H1 (cell line): ENCODE measurements around the gene LIPA. TPM values are rescaled to one million over a fixed set of nuclear protein-coding genes. Genes with fewer than 3 reads are reported as not detected.

Source experiments
- CTCF ChIA-PET: fragments of 300-600 bp; sonication (Branson Sonifier 250); formaldehyde crosslinking; loops from one replicate; lab custom pipeline; 2021; ENCODE audit not compliant: partially characterized antibody; lab: Charles Lee
- POLR2A ChIA-PET: fragments of 300-600 bp; sonication (Branson Sonifier 250); formaldehyde crosslinking; loops from one replicate; lab custom pipeline; 2021; ENCODE audit warnings: inconsistent platforms; ENCODE audit not compliant: partially characterized antibody; lab: Charles Lee
- DNase-seq, 2 experiments: peaks; one replicate each; pipeline versions ENCODE4 v3.0.0 to v3.0.0-alpha.2; 2010 to 2022; ENCODE audit warnings: low spot score in 2 of 2, low read depth in 1 of 2, mixed read lengths in 1 of 2
- FAIRE-seq: peaks from 2 replicates; lab custom pipeline; 2011; peaks lifted over from hg19 to GRCh38; lab: Jason Lieb, UNC
- H2AFZ ChIP-seq: 2 replicates; pipeline ENCODE4 v1.8.1; 2012; ENCODE audit warnings: low read length, inconsistent platforms
- H2AK5ac ChIP-seq: 2 replicates; pipeline ENCODE4 v1.6.1; 2013; ENCODE audit warnings: low read depth, low read length
- H2BK120ac ChIP-seq: replicated peaks from 2 replicates; pipeline ENCODE3; 2013; ENCODE audit warnings: low read depth, low read length, inconsistent platforms
- H2BK12ac ChIP-seq: 2 replicates; pipeline ENCODE4 v1.6.1; 2013; ENCODE audit warnings: low read depth, low read length
- H2BK15ac ChIP-seq: 2 replicates; pipeline ENCODE4 v1.6.1; 2013; ENCODE audit warnings: low read length
- H2BK20ac ChIP-seq: 2 replicates; pipeline ENCODE4 v1.6.1; 2013; ENCODE audit warnings: low read length
- H2BK5ac ChIP-seq: 2 replicates; pipeline ENCODE4 v1.6.1; 2013; ENCODE audit warnings: low read depth, low read length
- H3K14ac ChIP-seq: 2 replicates; pipeline ENCODE4 v1.6.1; 2013; ENCODE audit warnings: inconsistent platforms; ENCODE audit not compliant: insufficient read length
- H3K18ac ChIP-seq: 2 replicates; pipeline ENCODE4 v1.6.1; 2013; ENCODE audit warnings: low read length; ENCODE audit errors: extremely low read depth
- H3K23ac ChIP-seq: 2 replicates; pipeline ENCODE4 v1.6.1; 2013; ENCODE audit warnings: inconsistent platforms; ENCODE audit not compliant: insufficient read length
- H3K23me2 ChIP-seq: 2 replicates; pipeline ENCODE4 v1.6.1; 2013; ENCODE audit warnings: low read depth, low read length
- H3K27ac ChIP-seq: 2 replicates; pipeline ENCODE4 v1.6.1; 2011; ENCODE audit warnings: low read depth, low read length, inconsistent platforms
- H3K27me3 ChIP-seq, 4 experiments: replicated peaks in 1 of 4; 1 replicate in 1 of 4; 2 replicates in 3 of 4; pipeline versions ENCODE4 v1.6.1 to v1.8.1; 2011 to 2013; ENCODE audit warnings: low read length in 3 of 4, mild to moderate bottlenecking in 3 of 4, inconsistent platforms in 2 of 4, mixed read lengths in 2 of 4, moderate library complexity in 1 of 4; ENCODE audit not compliant: control insufficient read depth in 3 of 4, insufficient read depth in 3 of 4; ENCODE audit errors: extremely low read depth in 1 of 4
- H3K36me3 ChIP-seq, 4 experiments: 2 replicates each; pipeline versions ENCODE4 v1.6.1 to v1.8.1; 2011 to 2013; ENCODE audit warnings: mild to moderate bottlenecking in 4 of 4, low read length in 3 of 4, moderate library complexity in 2 of 4, control low read depth in 1 of 4, inconsistent platforms in 1 of 4; ENCODE audit not compliant: insufficient read depth in 4 of 4, control insufficient read depth in 2 of 4
- H3K4ac ChIP-seq: replicated peaks from 2 replicates; pipeline ENCODE3; 2013; ENCODE audit warnings: low read length, low read depth, mixed read lengths, inconsistent platforms; ENCODE audit not compliant: insufficient read length
- H3K4me1 ChIP-seq, 4 experiments: replicated peaks in 1 of 4; 1 replicate in 1 of 4; 2 replicates in 3 of 4; pipeline versions ENCODE4 v1.6.1 to v1.8.1; 2011 to 2013; ENCODE audit warnings: low read length in 3 of 4, inconsistent platforms in 2 of 4, mixed read lengths in 1 of 4; ENCODE audit not compliant: insufficient read depth in 4 of 4, control insufficient read depth in 3 of 4
- H3K4me2 ChIP-seq, 2 experiments: 2 replicates each; pipeline versions ENCODE4 v1.6.1 to v1.8.1; 2011 to 2013; ENCODE audit warnings: low read depth in 2 of 2, low read length in 2 of 2, control low read depth in 1 of 2, inconsistent platforms in 1 of 2, mild to moderate bottlenecking in 1 of 2; ENCODE audit not compliant: insufficient read depth in 1 of 2
- H3K4me3 ChIP-seq, 4 experiments: fragments of 200-600, 300-600 bp in 1 of 4; sonication (generic), shearing (Covaris generic), sonication (Bioruptor Twin) in 1 of 4; 2 replicates each; pipeline versions ENCODE4 v1.5.1 to v1.8.1; 2011 to 2016; ENCODE audit warnings: low read length in 4 of 4, low read depth in 3 of 4, control low read depth in 2 of 4, inconsistent platforms in 2 of 4, mild to moderate bottlenecking in 2 of 4, mixed read lengths in 1 of 4, moderate library complexity in 1 of 4; ENCODE audit not compliant: insufficient read depth in 2 of 4; ENCODE audit errors: extremely low read depth in 1 of 4
- H3K56ac ChIP-seq: replicated peaks from 2 replicates; pipeline ENCODE3; 2013; ENCODE audit warnings: low read depth, mild to moderate bottlenecking, mixed read lengths, low read length, inconsistent platforms; ENCODE audit not compliant: insufficient read length
- H3K79me1 ChIP-seq: 2 replicates; pipeline ENCODE4 v1.6.1; 2013; ENCODE audit warnings: low read depth, low read length, control low read depth
- H3K79me2 ChIP-seq, 2 experiments: 2 replicates each; pipeline versions ENCODE4 v1.6.1 to v1.8.1; 2012 to 2013; ENCODE audit warnings: low read length in 2 of 2, mild to moderate bottlenecking in 2 of 2, inconsistent platforms in 1 of 2; ENCODE audit not compliant: insufficient read depth in 2 of 2, control insufficient read depth in 1 of 2
- H3K9ac ChIP-seq, 4 experiments: replicated peaks in 1 of 4; 1 replicate in 1 of 4; 2 replicates in 3 of 4; pipeline versions ENCODE4 v1.6.1 to v1.8.1; 2011 to 2013; ENCODE audit warnings: low read depth in 3 of 4, low read length in 3 of 4, control low read depth in 2 of 4, mild to moderate bottlenecking in 2 of 4, moderate library complexity in 2 of 4, inconsistent platforms in 1 of 4; ENCODE audit errors: extremely low read depth in 1 of 4
- H3K9me3 ChIP-seq, 2 experiments: 2 replicates each; pipeline versions ENCODE4 v1.6.1 to v1.8.1; 2012 to 2013; ENCODE audit warnings: mild to moderate bottlenecking in 2 of 2, moderate library complexity in 2 of 2, control low read depth in 1 of 2, inconsistent platforms in 1 of 2, low read depth in 1 of 2, low read length in 1 of 2, mixed read lengths in 1 of 2; ENCODE audit not compliant: insufficient read depth in 2 of 2
- H4K20me1 ChIP-seq, 2 experiments: replicated peaks in 1 of 2; 2 replicates each; pipeline versions ENCODE3 to v1.8.1; 2011 to 2013; ENCODE audit warnings: inconsistent platforms in 2 of 2, low read length in 2 of 2, mild to moderate bottlenecking in 1 of 2; ENCODE audit not compliant: insufficient read depth in 2 of 2, control insufficient read depth in 1 of 2
- H4K5ac ChIP-seq: 2 replicates; pipeline ENCODE4 v1.6.1; 2013; ENCODE audit warnings: low read length, low read depth, mixed read lengths, inconsistent platforms; ENCODE audit not compliant: insufficient read length
- H4K8ac ChIP-seq: 2 replicates; pipeline ENCODE4 v1.8.0; 2013; ENCODE audit warnings: mild to moderate bottlenecking, moderate library complexity, low read length, inconsistent platforms; ENCODE audit not compliant: insufficient read depth; ENCODE audit errors: extremely low read depth
- H4K91ac ChIP-seq: replicated peaks from 2 replicates; pipeline ENCODE3; 2013; ENCODE audit warnings: low read length, mixed read lengths, inconsistent platforms; ENCODE audit not compliant: insufficient read length
- BACH1 ChIP-seq: IDR thresholded peaks from 2 replicates; pipeline ENCODE4 v1.6.1; 2012; ENCODE audit warnings: low read length, improper control_type of control experiment
- CBX8 ChIP-seq: fragments of 300-800, 300-1000 bp; sonication (generic); IDR thresholded peaks from 2 replicates; pipeline ENCODE4 v1.7.1; 2016; ENCODE audit warnings: low read depth, low read length, borderline replicate concordance
- CHD1 ChIP-seq: IDR thresholded peaks from 2 replicates; pipeline ENCODE4 v1.6.1; 2012; ENCODE audit warnings: low read depth, low read length, improper control_type of control experiment
- CHD2 ChIP-seq: IDR thresholded peaks from 2 replicates; pipeline ENCODE4 v1.6.1; 2012; ENCODE audit warnings: low read length, improper control_type of control experiment
- E2F6 ChIP-seq: IDR thresholded peaks from 2 replicates; pipeline ENCODE4 v1.6.1; 2012; ENCODE audit warnings: inconsistent platforms
- FOSL1 ChIP-seq: IDR thresholded peaks from 2 replicates; pipeline ENCODE4 v1.6.1; 2011; ENCODE audit warnings: mild to moderate bottlenecking, low read depth, low read length, moderate library complexity; ENCODE audit not compliant: insufficient read depth
- JUND ChIP-seq: IDR thresholded peaks from 2 replicates; pipeline ENCODE4 v1.6.1; 2011; ENCODE audit warnings: mild to moderate bottlenecking, improper control_type of control experiment, low read length
- PHF8 ChIP-seq: fragments of 200-600 bp; sonication (generic); conservative IDR thresholded peaks from 2 replicates; pipeline ENCODE4 v1.7.1; 2012; ENCODE audit warnings: low read depth, mild to moderate bottlenecking, inconsistent platforms, low read length, moderate library complexity
- POU5F1 ChIP-seq: IDR thresholded peaks from 2 replicates; pipeline ENCODE4 v1.6.1; 2011; ENCODE audit warnings: low read depth, mild to moderate bottlenecking, low read length, moderate library complexity
- RXRA ChIP-seq: IDR thresholded peaks from 2 replicates; pipeline ENCODE4 v1.6.1; 2011; ENCODE audit warnings: low read depth, mild to moderate bottlenecking, low read length, moderate library complexity; ENCODE audit not compliant: insufficient read depth
- SRF ChIP-seq: IDR thresholded peaks from 2 replicates; pipeline ENCODE4 v1.6.1; 2011; ENCODE audit warnings: mild to moderate bottlenecking, low read depth, low read length, moderate library complexity
- TAF7 ChIP-seq: optimal IDR thresholded peaks from 2 replicates; pipeline ENCODE3; 2011; ENCODE audit warnings: low read depth, mild to moderate bottlenecking, inconsistent platforms, low read length, moderate library complexity, borderline replicate concordance
- YY1 ChIP-seq: IDR thresholded peaks from 2 replicates; pipeline ENCODE4 v1.6.1; 2011; ENCODE audit warnings: low read depth, mild to moderate bottlenecking, low read length
- WGBS, 2 experiments: shearing (Covaris generic) in 1 of 2; methylation state at CpG; one replicate each; pipeline versions ENCODE4 v1.1.6 to v1.1.7; 2013 to 2015; ENCODE audit warnings: low lambda C conversion rate in 2 of 2, mixed read lengths in 2 of 2, inconsistent platforms in 1 of 2, low coverage in 1 of 2, missing lambda C conversion rate in 1 of 2; ENCODE audit not compliant: insufficient replicate concordance in 2 of 2, insufficient coverage in 1 of 2, insufficient read length in 1 of 2; ENCODE audit errors: extremely low coverage in 1 of 2, missing lambda C conversion rate in 1 of 2; 5-methylcytosine and 5-hydroxymethylcytosine counted together
- polyA plus RNA-seq, 7 experiments: library from polyadenylated mRNA; depleted of rRNA in 3 of 7; stranded (reverse) in 5 of 7; unstranded in 2 of 7; fragments of >200 nt in 5 of 7; fragments of 200-250 nt in 2 of 7; gene quantifications; 1 replicate in 5 of 7; 2 replicates in 1 of 7; 4 replicates in 1 of 7; pipeline versions ENCODE4 v1.2.1 to v1.2.3, GENCODE V29; 2011 to 2013; ENCODE audit warnings: missing spikeins in 2 of 7, mixed read lengths in 2 of 7
- total RNA-seq: library from RNA; stranded (reverse); fragmentation: NEBNext Ultra II Directional; extraction: Animal tissue kit (Norgen Biotek cat#: 25700); gene quantifications from 2 replicates; pipeline ENCODE4 v1.2.1, GENCODE V29; 2021

Gene LIPA
- total and polyA plus RNA-seq, 2 of the 8 experiments (the other 6 are each of a cell fraction or from before 2014, with no cell fraction given), result 18.1 to 32.4 TPM

- no peaks in the 10 kb centered on the region for H3K79me2 ChIP-seq
- H2BK20ac ChIP-seq, result no peak overlapping the region
- no peak overlapping the region for H2AK5ac ChIP-seq
- H3K4ac ChIP-seq, result no peak overlapping the region
- H3K4me1 ChIP-seq, result peaks cover 0 to 8% (median 3%) of the 10 kb centered on the region in 4 experiments; a peak in 3 of 7 replicates
- CTCF ChIA-PET, result interaction anchor here (0.9 to 1.9 kb wide), 2 partner anchors 8 to 13 kb away, joined by 3 to 5 read pairs; no protein-coding TSS in a partner anchor
- no peak for DNase-seq
- no peak overlapping the region for H3K14ac ChIP-seq
- no peak overlapping the region for H2BK5ac ChIP-seq
- no peak overlapping the region for H2BK120ac ChIP-seq
- POLR2A ChIA-PET, result no interaction called here
- no peaks in the 10 kb centered on the region for H3K79me1 ChIP-seq
- no peak overlapping the region for H3K9ac ChIP-seq
- H3K23me2 ChIP-seq, result no peaks in the 10 kb centered on the region
- H4K20me1 ChIP-seq, result no peaks in the 10 kb centered on the region
- no peak overlapping the region for H3K27ac ChIP-seq
- 91% methylated on average over 4 of the region's 4 CpGs; no CpG with 5 or more reads in 1 of the 2 experiments for WGBS, 2 experiments
- H3K4me3 ChIP-seq, result no peak overlapping the region
- no peaks in the 10 kb centered on the region for H3K36me3 ChIP-seq
- H4K8ac ChIP-seq, result no peak overlapping the region
- H3K9me3 ChIP-seq, result no peaks in the 10 kb centered on the region
- no peak overlapping the region for H3K56ac ChIP-seq
- no peak for FAIRE-seq
- H2BK15ac ChIP-seq, result no peak overlapping the region
- no peak overlapping the region for H4K91ac ChIP-seq
- no peak overlapping the region for H4K5ac ChIP-seq
- H3K23ac ChIP-seq, result no peak overlapping the region
- H3K18ac ChIP-seq, result no peak overlapping the region
- H2AFZ ChIP-seq, result no peak overlapping the region
- no peaks in the 10 kb centered on the region for H3K27me3 ChIP-seq
- no peak overlapping the region for H3K4me2 ChIP-seq
- no peak overlapping the region for H2BK12ac ChIP-seq
- TF ChIP-seq E2F6 (no peak), JUND (no peak), FOSL1 (no peak), CBX8 (no peak), RXRA (no peak), YY1 (no peak), TAF7 (no peak), CHD2 (no peak), BACH1 (no peak), POU5F1 (no peak), PHF8 (no peak), CHD1 (no peak), SRF (no peak)
Measured at GRCh38 chr10:89281606-89282395, 30.2 kb upstream of the LIPA start.
